ENCODE results near the gene MBD4.

Gene MBD4

DNA sequence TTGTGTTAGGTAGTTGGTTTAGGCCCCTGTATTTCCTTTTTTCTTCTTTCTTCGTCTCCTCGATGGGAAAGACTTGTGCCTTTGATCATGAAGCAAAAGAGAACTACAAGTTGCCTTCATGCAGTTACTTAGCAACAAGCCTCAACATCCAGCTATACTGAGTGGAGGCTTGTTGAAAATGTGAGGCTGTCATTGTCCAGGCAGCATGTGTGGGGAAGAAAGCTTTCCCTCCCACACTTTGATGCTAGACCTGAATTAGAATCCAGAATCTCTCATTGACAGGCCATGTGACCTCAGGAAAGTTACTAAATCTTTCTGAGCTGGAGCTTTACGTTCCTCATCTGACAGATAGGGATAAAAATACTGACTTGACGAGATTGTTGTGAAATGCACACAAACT is 24.0 kb upstream of the MBD4 start:
- DNase-seq: peak in 6 of 56 donors; percentile 8 to 41 (median 24)

GRCh38 chr3:129463094-129463493 is 23.3 kb upstream of the MBD4 start:
- DNase-seq: no peak

DNA sequence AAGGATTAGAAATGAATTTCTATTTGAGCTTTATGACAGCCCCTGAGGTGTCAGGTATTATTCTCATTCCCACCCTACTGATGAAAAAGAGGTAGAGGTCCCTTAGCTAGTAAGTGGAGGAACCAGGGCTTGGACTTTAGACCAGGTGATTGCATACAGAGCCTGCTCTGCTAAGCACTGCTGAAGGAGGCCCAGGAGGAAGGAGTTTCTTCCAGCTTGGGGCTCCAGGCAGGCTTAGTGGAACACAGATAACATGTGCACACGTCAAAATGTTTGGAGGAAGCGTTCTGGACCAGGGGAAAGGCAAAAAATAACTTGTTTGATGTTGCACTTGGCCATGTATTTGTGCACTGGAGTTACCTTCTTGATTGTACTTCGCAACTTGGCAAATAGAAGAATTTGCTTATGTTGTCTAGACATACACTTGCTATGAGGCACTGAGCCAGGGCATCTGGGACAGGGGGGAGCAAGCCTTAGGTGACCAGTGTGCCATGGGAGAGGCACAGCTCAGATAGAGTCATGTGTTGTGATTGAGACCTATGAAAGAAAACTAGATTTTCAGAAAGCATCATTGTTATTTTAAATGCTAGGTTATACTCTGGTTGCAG is 22.7 kb upstream of the MBD4 start:
- DNase-seq: no peak

DNA sequence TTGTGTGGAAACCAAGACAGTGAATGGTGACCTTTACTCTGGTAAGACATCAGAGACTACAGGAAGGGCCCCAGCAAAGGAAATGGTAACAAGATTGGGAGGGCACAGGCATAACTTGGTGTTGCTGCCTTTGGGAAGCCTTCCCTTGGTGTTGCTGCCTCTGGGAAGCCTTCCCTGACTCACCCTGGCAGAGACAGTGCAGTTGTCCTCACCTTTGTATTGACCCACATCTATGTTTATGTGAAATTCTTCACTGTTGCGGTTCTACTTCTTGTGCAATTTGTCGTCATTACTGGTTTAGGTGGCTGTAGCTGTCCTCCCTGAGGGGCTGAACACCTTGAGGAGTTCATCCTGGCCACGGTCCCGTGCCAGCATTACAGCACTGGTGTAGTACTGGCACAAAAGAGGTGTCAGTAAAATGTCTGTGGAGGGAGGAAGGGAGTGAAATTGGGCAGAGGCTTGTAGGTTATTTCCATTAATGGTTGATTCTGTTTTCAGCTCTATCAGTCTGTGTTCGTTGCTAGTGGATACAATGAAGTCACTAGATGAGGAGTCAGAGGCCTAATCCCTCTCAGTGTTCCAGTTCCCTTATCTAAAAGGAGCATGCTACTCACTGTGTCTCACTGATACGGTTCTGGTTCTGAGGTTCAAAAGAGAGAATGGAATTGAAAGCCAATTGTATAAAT is 21.9 kb upstream of the MBD4 start:
- DNase-seq: no peak

GRCh38 chr3:129461022-129461421 is 21.3 kb upstream of the MBD4 start:
- DNase-seq: no peak

DNA sequence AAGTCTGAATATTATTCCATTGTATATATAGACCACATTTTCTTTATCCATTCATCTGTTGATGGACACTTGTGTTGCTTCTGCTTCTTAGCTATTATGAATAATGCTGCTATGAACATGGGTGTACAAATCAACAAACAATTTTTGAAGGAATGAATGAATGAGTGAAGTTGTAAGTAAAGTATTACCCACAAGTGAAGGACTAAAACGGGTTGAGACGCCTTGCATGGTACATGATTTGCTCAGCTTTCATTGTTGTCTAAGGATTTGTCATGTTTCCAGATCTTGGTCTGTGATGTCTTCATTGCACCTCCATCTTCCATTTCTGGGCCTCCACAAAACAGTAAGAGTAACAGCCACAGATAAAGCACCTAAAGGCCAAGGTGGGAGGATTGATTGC is 20.8 kb upstream of the MBD4 start:
- no peak for DNase-seq

- DNase-seq: no peak
Measured at GRCh38 chr3:129460155-129460554, 20.4 kb upstream of the MBD4 start.

DNA sequence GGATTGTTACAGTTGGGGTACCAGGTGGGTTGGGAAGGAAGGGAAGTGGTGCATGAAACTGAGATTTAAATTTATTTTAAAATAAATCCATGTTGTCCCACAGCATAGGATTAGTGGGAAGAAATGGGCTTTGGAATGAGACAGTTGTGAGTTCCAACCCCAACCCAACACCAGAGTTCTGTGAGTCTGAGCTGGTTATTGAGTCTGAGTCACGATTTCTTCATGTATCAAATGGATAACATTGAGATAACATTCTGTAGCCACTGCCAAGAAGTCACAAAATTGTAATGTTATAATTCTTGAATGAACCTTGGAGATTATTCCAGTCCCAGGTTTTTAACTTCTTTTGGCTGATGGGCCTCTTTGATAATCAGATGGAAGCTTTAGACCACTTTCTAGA is 14.0 kb upstream of the MBD4 start:
- DNase-seq: no peak

DNA sequence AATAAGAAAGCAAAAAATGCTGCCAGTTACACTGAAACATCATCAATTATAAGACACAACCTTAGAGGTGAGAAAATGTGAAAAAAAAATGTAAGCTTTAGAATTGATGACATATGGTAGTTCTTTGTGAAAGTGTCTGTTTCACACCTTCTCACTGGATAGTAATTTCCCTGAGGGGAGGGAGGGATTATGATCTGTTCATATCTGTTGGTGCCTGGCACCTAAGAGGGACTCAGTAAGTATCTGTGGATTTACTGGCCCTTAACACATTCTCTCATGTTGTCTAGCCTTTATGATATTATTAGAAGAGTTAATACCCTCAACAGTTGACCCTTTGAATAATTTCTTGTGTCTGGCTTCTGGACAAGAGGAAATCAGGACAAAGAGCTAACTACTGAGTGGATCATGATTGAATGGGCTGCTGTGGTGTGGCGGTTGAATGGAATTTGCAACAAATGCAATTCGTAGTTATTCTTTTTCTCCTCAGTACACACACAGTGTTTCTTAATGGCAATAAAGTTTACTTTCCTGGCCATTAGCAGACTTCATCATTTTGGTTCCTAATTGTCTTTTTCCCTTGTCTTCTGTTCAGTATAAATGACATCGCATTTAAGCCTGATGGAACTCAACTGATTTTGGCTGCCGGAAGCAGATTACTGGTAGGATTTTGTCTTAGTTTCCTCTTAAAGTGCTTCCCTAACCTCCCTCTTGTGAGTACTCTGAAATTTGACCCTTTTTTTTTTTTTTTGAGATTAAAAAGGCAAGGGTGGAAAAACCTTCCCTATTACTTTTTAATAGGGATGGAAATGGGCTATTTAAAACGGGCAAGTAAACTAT is 9.7 kb upstream of the MBD4 start:
- DNase-seq: no peak

DNA sequence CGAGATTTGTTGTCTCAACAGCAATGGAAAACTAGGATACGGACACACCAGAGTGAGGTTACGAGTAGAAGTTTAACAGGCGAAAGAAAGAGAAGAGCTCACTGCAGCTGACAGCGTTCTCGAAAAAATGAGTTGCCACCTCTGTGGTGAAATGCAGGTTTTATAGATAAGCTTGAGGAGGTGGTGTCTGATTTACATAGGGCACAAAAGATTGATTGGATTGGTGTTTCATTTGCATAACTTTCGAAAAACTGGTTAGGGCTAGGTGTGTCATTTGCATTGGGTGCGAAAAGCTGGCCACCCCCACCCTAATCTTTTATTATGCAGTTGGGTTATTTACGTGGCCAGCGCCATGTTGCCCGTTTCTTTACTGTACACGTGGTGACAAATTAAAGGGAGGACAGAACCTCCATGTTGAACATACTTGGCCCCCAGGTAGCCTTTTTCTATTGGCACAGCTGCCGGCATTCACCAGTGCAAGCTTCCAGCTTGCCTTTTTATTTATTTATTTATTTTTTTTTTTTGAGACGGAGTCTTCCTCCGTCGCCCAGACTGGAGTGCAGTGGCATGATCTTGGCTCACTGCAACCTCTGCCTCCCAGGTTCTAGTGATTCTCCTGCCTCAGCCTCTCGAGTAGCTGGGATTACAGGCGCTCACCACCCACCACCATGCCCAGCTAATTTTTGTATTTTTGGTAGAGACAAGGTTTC is 8.6 kb upstream of the MBD4 start:
- no peak for DNase-seq

- no peak for DNase-seq
Measured at GRCh38 chr3:129446926-129447325, 7.2 kb upstream of the MBD4 start.

DNA sequence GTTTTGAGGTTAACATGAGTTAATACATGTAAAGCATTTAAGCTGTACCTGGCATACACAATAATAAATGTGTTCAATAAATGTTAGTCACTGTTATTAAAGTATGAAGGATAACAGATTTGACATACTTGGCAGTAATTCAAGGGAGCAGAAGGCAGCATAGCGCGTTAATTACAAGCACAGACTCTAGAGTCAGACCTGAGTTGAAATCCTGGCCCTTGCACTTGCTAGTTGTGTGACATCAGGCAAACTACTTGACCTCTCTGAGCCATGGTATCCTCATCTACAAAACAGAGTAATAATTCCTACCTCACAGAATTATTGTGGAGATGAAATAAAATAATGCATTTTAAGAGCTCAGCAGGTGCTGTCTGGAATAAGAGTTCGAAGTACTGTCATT is 5.7 kb upstream of the MBD4 start:
- DNase-seq: no peak

- DNase-seq: no peak
Measured at GRCh38 chr3:129442947-129443346, 3.2 kb upstream of the MBD4 start.

DNA sequence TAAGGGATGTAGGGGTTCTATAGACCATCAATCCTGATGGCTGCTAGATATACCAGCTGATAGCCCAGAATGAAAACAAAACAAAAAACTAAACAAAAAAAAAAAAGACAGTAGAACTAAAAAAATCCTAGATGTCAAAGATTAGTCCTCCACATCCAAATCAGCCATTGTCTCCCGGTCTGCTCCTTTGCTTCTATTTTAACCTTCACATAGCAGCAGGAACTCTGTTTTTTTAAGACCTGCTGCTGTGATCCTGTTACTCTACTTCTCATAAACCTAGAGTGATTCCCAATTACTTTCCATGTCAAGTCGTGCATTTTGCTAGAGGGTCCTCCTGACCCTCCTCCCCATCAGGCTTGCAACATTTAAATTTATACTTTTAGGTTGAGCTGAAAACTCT is 2.7 kb upstream of the MBD4 start:
- no peak for DNase-seq

- DNase-seq: peak in 20 of 56 donors; percentile 7 to 58 (median 22)
Measured at GRCh38 chr3:129441782-129442181, 2.0 kb upstream of the MBD4 start.

- DNase-seq: peak in 1 of 56 donors; percentile 10
Measured at GRCh38 chr3:129441215-129441614, 1.5 kb upstream of the MBD4 start.

- DNase-seq: no peak
Measured at GRCh38 chr3:129440618-129441190, 956 bp upstream of the MBD4 start.

- DNase-seq: peak in 8 of 56 donors; percentile 10 to 46 (median 36)
Measured at GRCh38 chr3:129439226-129439816, 427 bp downstream of the MBD4 start.

DNA sequence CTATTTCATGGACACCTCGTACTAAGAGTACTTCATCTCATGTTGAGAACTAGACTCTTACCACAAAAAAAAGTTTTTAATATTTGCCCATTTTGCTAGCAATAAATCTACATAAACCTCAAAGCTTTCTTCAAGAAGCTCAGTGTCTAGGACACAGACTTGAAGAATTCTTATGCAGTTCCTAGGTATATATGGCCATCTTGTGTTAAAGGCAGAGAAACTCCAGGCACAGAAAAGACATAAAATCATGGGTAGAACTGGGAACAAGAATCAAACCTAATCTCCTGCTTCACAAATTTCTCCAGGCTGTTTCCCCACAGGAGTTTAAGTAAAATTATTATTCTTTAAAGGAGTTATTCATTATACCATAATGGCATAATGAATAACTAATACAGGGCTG is 4.4 kb downstream of the MBD4 start:
- no peak for DNase-seq

GRCh38 chr3:129434140-129434539 is 5.6 kb downstream of the MBD4 start:
- no peak for DNase-seq

GRCh38 chr3:129433565-129433964 is 6.2 kb downstream of the MBD4 start:
- DNase-seq: no peak
